GM21526 (cell line): ENCODE data around the gene B4GALT6.
A peak's percentile ranks its signal among the peaks of the same experiment; 100 is the strongest.
"Not testable (repeated sequence)": the region's sequence is repeated elsewhere in the genome, so short reads cannot be mapped to it uniquely, and the experiment has no call there.

Experiments used
- ATAC-seq: cut with Tn5 transposase; IDR thresholded peaks from one replicate; pipeline ENCODE4 v1.9.1; 2021; ENCODE audit warnings: moderate library complexity; ENCODE audit not compliant: unreplicated experiment, low FRiP score

B4GALT6 gene

GRCh38 chr18:31684279-31685096 is at the start of gene B4GALT6:
B4GALT6 (minus strand) TSS chr18:31684581; CDS start chr18:31684426, 155 bp downstream.
- ATAC-seq = peak; percentile 36

GRCh38 chr18:31731628-31732027 is 47.2 kb upstream of the B4GALT6 start:
- no peak for ATAC-seq

GRCh38 chr18:31729196-31729595 is 44.8 kb upstream of the B4GALT6 start:
- not testable (repeated sequence) for ATAC-seq

GRCh38 chr18:31723990-31724711 is 39.8 kb upstream of the B4GALT6 start:
- no peak for ATAC-seq

- no peak for ATAC-seq
These were observed 39.2 kb upstream of the B4GALT6 start for GRCh38 chr18:31723639-31723989.

- ATAC-seq = peak; percentile 98
These were observed 38.1 kb upstream of the B4GALT6 start for GRCh38 chr18:31722369-31722957.

GRCh38 chr18:31721601-31722000 is 37.2 kb upstream of the B4GALT6 start:
- ATAC-seq = no peak

- no peak for ATAC-seq
These were observed 36.5 kb upstream of the B4GALT6 start for GRCh38 chr18:31720867-31721266.

GRCh38 chr18:31719363-31720006 is 35.1 kb upstream of the B4GALT6 start:
- no peak for ATAC-seq

GRCh38 chr18:31718386-31718785 is 34.0 kb upstream of the B4GALT6 start:
- no peak for ATAC-seq

- no peak for ATAC-seq
These were observed 32.0 kb upstream of the B4GALT6 start for GRCh38 chr18:31716362-31716761.

GRCh38 chr18:31711365-31712172 is 27.2 kb upstream of the B4GALT6 start:
- ATAC-seq = no peak

- no peak for ATAC-seq
These were observed 26.4 kb upstream of the B4GALT6 start for GRCh38 chr18:31710826-31711225.

- no peak for ATAC-seq
These were observed 23.4 kb upstream of the B4GALT6 start for GRCh38 chr18:31707815-31708214.

GRCh38 chr18:31702449-31702848 is 18.1 kb upstream of the B4GALT6 start:
- ATAC-seq = no peak

GRCh38 chr18:31701744-31702143 is 17.4 kb upstream of the B4GALT6 start:
- no peak for ATAC-seq

GRCh38 chr18:31700990-31701389 is 16.6 kb upstream of the B4GALT6 start:
- no peak for ATAC-seq

GRCh38 chr18:31697351-31698298 is 13.2 kb upstream of the B4GALT6 start:
- ATAC-seq = no peak

GRCh38 chr18:31695989-31696388 is 11.6 kb upstream of the B4GALT6 start:
- no peak for ATAC-seq
